Calu3 (cell line): ENCODE results near the gene S1PR1. TPM values are rescaled to one million over a fixed set of nuclear protein-coding genes. Genes with fewer than 3 reads are reported as not detected.

Experiments used
- BruUV-seq: library from RNA; stranded (reverse); fragments of 400-500 nt; replicated peaks from 2 replicates; lab custom pipeline; 2021; lab: Mats Ljungman, UMichigan
- CTCF ChIA-PET: fragments of 300-600 bp; sonication (Branson Sonifier 250); formaldehyde crosslinking; loops from one replicate; lab custom pipeline; 2022; ENCODE audit warnings: antibody characterized with exemption; lab: Charles Lee
- DNase-seq: peaks from one replicate; pipeline ENCODE4 v3.0.0; 2022
- H3K27ac Mint-ChIP-seq: one replicate; pipeline ENCODE4 v1.8.0; 2022; ENCODE audit warnings: mixed read lengths; ENCODE audit not compliant: unreplicated experiment
- H3K27me3 Mint-ChIP-seq: one replicate; pipeline ENCODE4 v1.8.0; 2022; ENCODE audit warnings: mixed read lengths; ENCODE audit not compliant: unreplicated experiment
- H3K36me3 Mint-ChIP-seq: one replicate; pipeline ENCODE4 v1.8.0; 2022; ENCODE audit warnings: mild to moderate bottlenecking, moderate library complexity, mixed read lengths; ENCODE audit not compliant: insufficient read depth, unreplicated experiment
- H3K4me1 Mint-ChIP-seq: one replicate; pipeline ENCODE4 v1.8.0; 2022; ENCODE audit warnings: mild to moderate bottlenecking, low read depth, mixed read lengths; ENCODE audit not compliant: unreplicated experiment
- H3K4me3 Mint-ChIP-seq: one replicate; pipeline ENCODE4 v1.8.0; 2022; ENCODE audit warnings: mild to moderate bottlenecking, low read depth, moderate library complexity, mixed read lengths; ENCODE audit not compliant: unreplicated experiment
- H3K9me3 Mint-ChIP-seq: one replicate; pipeline ENCODE4 v1.8.0; 2022; ENCODE audit warnings: low read depth, mixed read lengths; ENCODE audit not compliant: unreplicated experiment
- intact Hi-C: fragments of 100-400 bp; cut with micrococcal nuclease; formaldehyde crosslinking; loops from one replicate; pipeline ENCODE4 v1.10.0; 2022; ENCODE audit not compliant: unreplicated experiment
- total RNA-seq: library from RNA; stranded (reverse); gene quantifications from 2 replicates; pipeline ENCODE4 v1.2.3, GENCODE V29; 2022
- TF ChIP-seq, protein P1 (sequence below): fragments of 200-600 bp; IDR thresholded peaks from one replicate; pipeline ENCODE4 v1.8.0; 2022; ENCODE audit warnings: antibody characterized with exemption; ENCODE audit not compliant: unreplicated experiment

S1PR1 gene
- total RNA-seq, 1 experiment from 2014 or later = not detected

- CTCF ChIA-PET = interaction anchor here (0.5 to 1.0 kb wide), 2 partner anchors 7 to 28 kb away, joined by 3 read pairs; no protein-coding TSS in a partner anchor
Observed at GRCh38 chr1:101280942-101281654, 44.3 kb downstream of the S1PR1 start.

DNA sequence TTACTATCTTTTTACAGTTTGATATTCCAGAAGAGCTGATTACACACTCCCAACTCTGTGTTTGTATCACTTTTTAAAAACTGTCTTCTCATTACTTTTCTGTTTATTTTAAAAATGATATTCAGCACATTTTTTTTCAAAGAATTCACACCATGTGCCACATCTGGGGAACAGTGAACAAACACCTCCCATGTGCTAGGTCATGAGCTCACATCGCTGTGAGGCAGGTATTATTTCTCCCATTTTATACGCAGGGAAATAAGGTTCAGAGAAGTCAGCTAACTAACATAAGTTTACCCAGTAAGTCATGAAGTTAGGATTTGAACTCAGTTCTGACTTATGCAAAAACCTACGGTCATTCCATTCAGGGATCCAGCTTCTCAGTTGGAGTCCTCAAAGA is 44.9 kb downstream of the S1PR1 start:
- intact Hi-C loops = loop anchor here (10.0 kb wide), 1 partner anchor 257 kb away; the partner anchor contains the start of gene DPH5
- Mint-ChIP-seq H3K4me1 (no peaks in the 10 kb centered on the region), H3K4me3 (no peak overlapping the region), H3K36me3 (no peaks in the 10 kb centered on the region), H3K9me3 (no peaks in the 10 kb centered on the region), H3K27ac (no peak overlapping the region), H3K27me3 (peaks cover 51% of the 10 kb centered on the region)
- no peak for DNase-seq
- BruUV-seq = no TSS peak
- TF ChIP-seq, protein P1, sequence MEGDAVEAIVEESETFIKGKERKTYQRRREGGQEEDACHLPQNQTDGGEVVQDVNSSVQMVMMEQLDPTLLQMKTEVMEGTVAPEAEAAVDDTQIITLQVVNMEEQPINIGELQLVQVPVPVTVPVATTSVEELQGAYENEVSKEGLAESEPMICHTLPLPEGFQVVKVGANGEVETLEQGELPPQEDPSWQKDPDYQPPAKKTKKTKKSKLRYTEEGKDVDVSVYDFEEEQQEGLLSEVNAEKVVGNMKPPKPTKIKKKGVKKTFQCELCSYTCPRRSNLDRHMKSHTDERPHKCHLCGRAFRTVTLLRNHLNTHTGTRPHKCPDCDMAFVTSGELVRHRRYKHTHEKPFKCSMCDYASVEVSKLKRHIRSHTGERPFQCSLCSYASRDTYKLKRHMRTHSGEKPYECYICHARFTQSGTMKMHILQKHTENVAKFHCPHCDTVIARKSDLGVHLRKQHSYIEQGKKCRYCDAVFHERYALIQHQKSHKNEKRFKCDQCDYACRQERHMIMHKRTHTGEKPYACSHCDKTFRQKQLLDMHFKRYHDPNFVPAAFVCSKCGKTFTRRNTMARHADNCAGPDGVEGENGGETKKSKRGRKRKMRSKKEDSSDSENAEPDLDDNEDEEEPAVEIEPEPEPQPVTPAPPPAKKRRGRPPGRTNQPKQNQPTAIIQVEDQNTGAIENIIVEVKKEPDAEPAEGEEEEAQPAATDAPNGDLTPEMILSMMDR = no peak
- CTCF ChIA-PET = interaction anchor here (0.5 kb wide), 1 partner anchor 29 kb away, joined by 3 read pairs; no protein-coding TSS in a partner anchor

More at GRCh38 chr1:101280942-101281654, 44.3 kb downstream of the S1PR1 start:
- TF ChIP-seq, protein P1 = no peak
- intact Hi-C loops = loop anchor here (10.0 kb wide), 1 partner anchor 256 kb away; the partner anchor contains the start of gene DPH5
- no TSS peak for BruUV-seq
- no peak overlapping the region for H3K27ac Mint-ChIP-seq
- peaks cover 51% of the 10 kb centered on the region for H3K27me3 Mint-ChIP-seq
- H3K36me3 Mint-ChIP-seq = no peaks in the 10 kb centered on the region
- no peak overlapping the region for H3K4me3 Mint-ChIP-seq
- H3K9me3 Mint-ChIP-seq = no peaks in the 10 kb centered on the region
- no peaks in the 10 kb centered on the region for H3K4me1 Mint-ChIP-seq
- DNase-seq = no peak

GRCh38 chr1:101282314-101283038 is 45.7 kb downstream of the S1PR1 start:
- TF ChIP-seq, protein P1 = no peak
- CTCF ChIA-PET = no interaction called here
- H3K27ac Mint-ChIP-seq = no peak overlapping the region
- DNase-seq = no peak
- intact Hi-C loops = loop anchor here (10.0 kb wide), 1 partner anchor 258 kb away; the partner anchor contains the start of gene DPH5
- BruUV-seq = no TSS peak
- no peaks in the 10 kb centered on the region for H3K4me1 Mint-ChIP-seq
- H3K36me3 Mint-ChIP-seq = no peaks in the 10 kb centered on the region
- no peaks in the 10 kb centered on the region for H3K9me3 Mint-ChIP-seq
- H3K27me3 Mint-ChIP-seq = peaks cover 44% of the 10 kb centered on the region
- no peak overlapping the region for H3K4me3 Mint-ChIP-seq

GRCh38 chr1:101283443-101283842 is 46.6 kb downstream of the S1PR1 start:
- CTCF ChIA-PET = no interaction called here
- Mint-ChIP-seq H3K4me3 (no peak overlapping the region), H3K9me3 (no peaks in the 10 kb centered on the region), H3K4me1 (peaks cover 2% of the 10 kb centered on the region), H3K27me3 (peaks cover 34% of the 10 kb centered on the region), H3K27ac (no peak overlapping the region), H3K36me3 (no peaks in the 10 kb centered on the region)
- TF ChIP-seq, protein P1 = no peak
- no peak for DNase-seq
- no TSS peak for BruUV-seq
- intact Hi-C loops = loop anchor here (10.0 kb wide), 1 partner anchor 259 kb away; the partner anchor contains the start of gene DPH5
